CD4-positive, alpha-beta T cell treated with Interleukin-17A for 1 hour (primary cell): ENCODE data around the gene AK9.

Source experiments
- DNase-seq: peaks from one replicate; pipeline ENCODE4 v3.0.0-alpha.2; 2020

AK9 gene

GRCh38 chr6:109510358-109510757 is 180.6 kb downstream of the AK9 start:
- DNase-seq = no peak

GRCh38 chr6:109508166-109508860 is 182.7 kb downstream of the AK9 start:
- no peak for DNase-seq

GRCh38 chr6:109507490-109508072 is 183.4 kb downstream of the AK9 start:
- no peak for DNase-seq

- no peak for DNase-seq
Observed at GRCh38 chr6:109506841-109507240, 184.2 kb downstream of the AK9 start.

- no peak for DNase-seq
Observed at GRCh38 chr6:109506314-109506713, 184.7 kb downstream of the AK9 start.

GRCh38 chr6:109503327-109504224 is 187.4 kb downstream of the AK9 start:
- DNase-seq = no peak

GRCh38 chr6:109498936-109499335 is 192.1 kb downstream of the AK9 start:
- DNase-seq = no peak

- no peak for DNase-seq
Observed at GRCh38 chr6:109498052-109498451, 192.9 kb downstream of the AK9 start.

GRCh38 chr6:109496036-109496772 is 194.8 kb downstream of the AK9 start:
- no peak for DNase-seq

- DNase-seq = no peak
Observed at GRCh38 chr6:109493865-109494264, 197.1 kb downstream of the AK9 start.

GRCh38 chr6:109491207-109491938 is 199.6 kb downstream of the AK9 start:
- DNase-seq = peak; percentile 47

GRCh38 chr6:109490713-109491112 is 200.3 kb downstream of the AK9 start:
- DNase-seq = no peak

GRCh38 chr6:109488001-109488400 is 203.0 kb downstream of the AK9 start:
- DNase-seq = no peak

GRCh38 chr6:109486068-109486467 is 204.9 kb downstream of the AK9 start:
- DNase-seq = no peak

- no peak for DNase-seq
Observed at GRCh38 chr6:109485266-109485935, 205.6 kb downstream of the AK9 start.

GRCh38 chr6:109484122-109484521 is 206.9 kb downstream of the AK9 start:
- DNase-seq = no peak

- no peak for DNase-seq
Observed at GRCh38 chr6:109483735-109484057, 207.3 kb downstream of the AK9 start.

GRCh38 chr6:109482905-109483734 is 207.9 kb downstream of the AK9 start, which contains the start of gene ZBTB24:
Gene ZBTB24, minus strand, starts transcription at chr6:109483219. Its CDS starts 1,193 bp downstream, at chr6:109482026.
- DNase-seq = peak; percentile 91

- no peak for DNase-seq
Observed at GRCh38 chr6:109480993-109481480, 210.0 kb downstream of the AK9 start.

GRCh38 chr6:109478841-109479624 is 212.0 kb downstream of the AK9 start:
- peak; percentile 51 for DNase-seq
